ENCODE results near the gene SSPN.

- no peak for TF ChIP-seq HDGF (IDR thresholded peaks at IDR 0.05; ENCODE audit: borderline replicate concordance)
- TF ChIP-seq LEF1 (IDR thresholded peaks at IDR 0.05; ENCODE audit: borderline replicate concordance), result no peak
- no peak for TF ChIP-seq FOXA1 (IDR thresholded peaks at IDR 0.05)
- TF ChIP-seq SUZ12 (IDR thresholded peaks at IDR 0.05), result no peak
- no peak for TF ChIP-seq CTBP1 (IDR thresholded peaks at IDR 0.05; ENCODE audit: borderline replicate concordance)
- TF ChIP-seq ELF4 (IDR thresholded peaks at IDR 0.05), result no peak
- no peak for TF ChIP-seq L3MBTL2 (conservative IDR thresholded peaks at IDR 0.05)
- TF ChIP-seq SP1 (IDR thresholded peaks at IDR 0.05), result no peak
Observed at GRCh38 chr12:26286186-26286585, 90.8 kb downstream of the SSPN start.

Measured in HEK293T (cell line).